Neural cell (in vitro differentiated cells): ENCODE data around the gene IL36B. TPM values are rescaled to one million over a fixed set of nuclear protein-coding genes. Genes with fewer than 3 reads are reported as not detected.

Source experiments
- H2AFZ ChIP-seq: fragments of 200-600, 300-800 bp; sonication (generic), shearing (Covaris generic); 2 replicates; pipeline ENCODE4 v1.6.0; 2014; ENCODE audit warnings: low read depth, mild to moderate bottlenecking, antibody characterized with exemption, low read length, moderate library complexity
- H3F3A ChIP-seq: fragments of 200-600 bp; shearing (Covaris generic); 2 replicates; pipeline ENCODE4 v1.6.1; 2016; ENCODE audit warnings: mild to moderate bottlenecking, moderate library complexity, mixed read lengths, antibody characterized with exemption, low read length; ENCODE audit not compliant: insufficient read depth, poor library complexity, severe bottlenecking
- H3K27ac ChIP-seq: fragments of 200-600, 300-800 bp; sonication (generic), shearing (Covaris generic); 2 replicates; pipeline ENCODE4 v1.5.1; 2014; ENCODE audit warnings: mild to moderate bottlenecking, low read length, moderate library complexity
- H3K27me3 ChIP-seq: fragments of 300-800, 200-600 bp; sonication (generic), shearing (Covaris generic); 2 replicates; pipeline ENCODE4 v1.6.0; 2014; ENCODE audit warnings: mild to moderate bottlenecking, low read depth, low read length, moderate library complexity; ENCODE audit not compliant: insufficient read depth
- H3K36me3 ChIP-seq: fragments of 300-800, 200-600 bp; sonication (generic), shearing (Covaris generic); 2 replicates; pipeline ENCODE4 v1.5.1; 2014; ENCODE audit warnings: mild to moderate bottlenecking, antibody characterized with exemption, low read length, moderate library complexity; ENCODE audit not compliant: insufficient read depth
- H3K4me2 ChIP-seq: fragments of 300-800, 200-600 bp; sonication (generic), shearing (Covaris generic); 2 replicates; pipeline ENCODE4 v1.6.0; 2014; ENCODE audit warnings: mild to moderate bottlenecking, low read length
- H3K4me3 ChIP-seq: fragments of 300-800, 200-600 bp; sonication (generic), shearing (Covaris generic); 2 replicates; pipeline ENCODE4 v1.5.1; 2014; ENCODE audit warnings: mild to moderate bottlenecking, low read length, moderate library complexity
- H3K79me2 ChIP-seq: fragments of 200-600 bp; shearing (Covaris generic); replicated peaks from 2 replicates; pipeline ENCODE4 v1.6.0; 2014; ENCODE audit warnings: mild to moderate bottlenecking, low read length, moderate library complexity; ENCODE audit not compliant: insufficient read depth
- H3K9ac ChIP-seq: fragments of 300-800, 200-600 bp; sonication (generic), shearing (Covaris generic); 2 replicates; pipeline ENCODE4 v1.6.1; 2016; ENCODE audit warnings: mild to moderate bottlenecking, low read length, mixed read lengths
- H3K9me2 ChIP-seq: fragments of 200-600 bp; shearing (Covaris generic); 2 replicates; pipeline ENCODE4 v1.6.1; 2016; ENCODE audit warnings: mild to moderate bottlenecking, low read length, mixed read lengths; ENCODE audit not compliant: insufficient read depth
- H3K9me3 ChIP-seq: fragments of 200-600, 300-800 bp; sonication (generic), shearing (Covaris generic); 2 replicates; pipeline ENCODE4 v1.6.1; 2016; ENCODE audit warnings: mild to moderate bottlenecking, mixed run types, low read length, moderate library complexity, mixed read lengths
- H4K20me1 ChIP-seq: fragments of 200-600 bp; shearing (Covaris generic); 2 replicates; pipeline ENCODE4 v1.6.1; 2016; ENCODE audit warnings: mild to moderate bottlenecking, mixed run types; ENCODE audit not compliant: insufficient read depth
- EP300 ChIP-seq: fragments of 450-650 bp; conservative IDR thresholded peaks from 2 replicates; pipeline ENCODE4 v1.6.1; 2014; ENCODE audit warnings: antibody characterized with exemption, mild to moderate bottlenecking, moderate library complexity; ENCODE audit not compliant: poor library complexity, severe bottlenecking
- EZH2 ChIP-seq: fragments of 200-600, 300-800 bp; shearing (Covaris generic), sonication (generic); IDR thresholded peaks from 2 replicates; pipeline ENCODE4 v1.6.1; 2014; ENCODE audit warnings: antibody characterized with exemption, low read length, borderline replicate concordance, mild to moderate bottlenecking; ENCODE audit not compliant: insufficient read depth, poor library complexity, severe bottlenecking
- MXI1 ChIP-seq: fragments of 450-650 bp; conservative IDR thresholded peaks from 2 replicates; pipeline ENCODE4 v1.6.1; 2014; ENCODE audit warnings: antibody characterized with exemption, mild to moderate bottlenecking; ENCODE audit not compliant: poor library complexity, severe bottlenecking
- POLR2AphosphoS5 ChIP-seq: IDR thresholded peaks from 2 replicates; pipeline ENCODE4 v1.6.1; 2012
- RAD21 ChIP-seq: fragments of 450-650 bp; conservative IDR thresholded peaks from 2 replicates; pipeline ENCODE4 v1.6.1; 2014; ENCODE audit warnings: antibody characterized with exemption, mild to moderate bottlenecking, moderate library complexity
- SMC3 ChIP-seq: fragments of 450-650 bp; conservative IDR thresholded peaks from 2 replicates; pipeline ENCODE4 v1.6.1; 2014; ENCODE audit warnings: antibody characterized with exemption, mild to moderate bottlenecking, moderate library complexity; ENCODE audit not compliant: poor library complexity
- TAF1 ChIP-seq: IDR thresholded peaks from 2 replicates; pipeline ENCODE4 v1.6.1; 2012; ENCODE audit warnings: low read depth
- polyA plus RNA-seq: library from polyadenylated mRNA; depleted of rRNA; stranded (reverse); fragments of >200 nt; gene quantifications from 2 replicates; pipeline ENCODE4 v1.2.3, GENCODE V29; 2014
- TF ChIP-seq, protein P1 (sequence below): IDR thresholded peaks from 2 replicates; pipeline ENCODE4 v1.6.1; 2012; ENCODE audit warnings: borderline replicate concordance
- TF ChIP-seq, protein P2 (sequence below): fragments of 450-650 bp; IDR thresholded peaks from 2 replicates; pipeline ENCODE4 v1.5.1; 2014; ENCODE audit warnings: antibody characterized with exemption, mild to moderate bottlenecking, moderate library complexity; ENCODE audit not compliant: poor library complexity, severe bottlenecking

The IL36B gene
- polyA plus RNA-seq, 1 donor from 2014 or later = not detected

DNA sequence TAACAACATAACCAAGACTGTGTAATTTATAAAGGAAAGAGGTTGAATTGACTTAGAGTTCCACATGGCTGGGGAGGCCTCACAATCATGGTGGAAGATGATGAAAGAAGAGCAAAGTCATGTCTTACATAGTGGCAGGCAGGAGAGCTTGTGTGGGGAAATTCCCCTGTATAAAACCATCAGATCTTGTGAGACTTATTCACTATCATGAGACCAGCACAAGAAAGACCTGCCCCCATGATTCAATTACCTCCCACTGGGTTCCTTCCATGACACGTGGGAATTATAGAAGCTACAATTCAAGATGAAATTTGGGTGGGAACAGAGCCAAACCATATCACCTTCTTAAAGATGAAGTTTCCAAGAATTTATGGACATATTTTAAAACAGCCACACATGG is 3.9 kb upstream of the IL36B start:
- Histone ChIP-seq H3K9me3 (peaks cover 5% of the 10 kb centered on the region), H3K27ac (no peak overlapping the region), H4K20me1 (no peaks in the 10 kb centered on the region), H3K4me2 (no peak overlapping the region), H3K9ac (no peak overlapping the region), H3K9me2 (no peaks in the 10 kb centered on the region), H3F3A (no peaks in the 10 kb centered on the region), H3K36me3 (no peaks in the 10 kb centered on the region), H3K79me2 (no peaks in the 10 kb centered on the region), H3K27me3 (no peaks in the 10 kb centered on the region), H2AFZ (no peak overlapping the region), H3K4me3 (no peak overlapping the region)
- TF ChIP-seq EZH2 = no peak
- TF ChIP-seq MXI1 = no peak
- TF ChIP-seq RAD21 = no peak
- no peak for TF ChIP-seq POLR2AphosphoS5
- TF ChIP-seq EP300 = no peak
- no peak for TF ChIP-seq SMC3
- TF ChIP-seq, protein P1, sequence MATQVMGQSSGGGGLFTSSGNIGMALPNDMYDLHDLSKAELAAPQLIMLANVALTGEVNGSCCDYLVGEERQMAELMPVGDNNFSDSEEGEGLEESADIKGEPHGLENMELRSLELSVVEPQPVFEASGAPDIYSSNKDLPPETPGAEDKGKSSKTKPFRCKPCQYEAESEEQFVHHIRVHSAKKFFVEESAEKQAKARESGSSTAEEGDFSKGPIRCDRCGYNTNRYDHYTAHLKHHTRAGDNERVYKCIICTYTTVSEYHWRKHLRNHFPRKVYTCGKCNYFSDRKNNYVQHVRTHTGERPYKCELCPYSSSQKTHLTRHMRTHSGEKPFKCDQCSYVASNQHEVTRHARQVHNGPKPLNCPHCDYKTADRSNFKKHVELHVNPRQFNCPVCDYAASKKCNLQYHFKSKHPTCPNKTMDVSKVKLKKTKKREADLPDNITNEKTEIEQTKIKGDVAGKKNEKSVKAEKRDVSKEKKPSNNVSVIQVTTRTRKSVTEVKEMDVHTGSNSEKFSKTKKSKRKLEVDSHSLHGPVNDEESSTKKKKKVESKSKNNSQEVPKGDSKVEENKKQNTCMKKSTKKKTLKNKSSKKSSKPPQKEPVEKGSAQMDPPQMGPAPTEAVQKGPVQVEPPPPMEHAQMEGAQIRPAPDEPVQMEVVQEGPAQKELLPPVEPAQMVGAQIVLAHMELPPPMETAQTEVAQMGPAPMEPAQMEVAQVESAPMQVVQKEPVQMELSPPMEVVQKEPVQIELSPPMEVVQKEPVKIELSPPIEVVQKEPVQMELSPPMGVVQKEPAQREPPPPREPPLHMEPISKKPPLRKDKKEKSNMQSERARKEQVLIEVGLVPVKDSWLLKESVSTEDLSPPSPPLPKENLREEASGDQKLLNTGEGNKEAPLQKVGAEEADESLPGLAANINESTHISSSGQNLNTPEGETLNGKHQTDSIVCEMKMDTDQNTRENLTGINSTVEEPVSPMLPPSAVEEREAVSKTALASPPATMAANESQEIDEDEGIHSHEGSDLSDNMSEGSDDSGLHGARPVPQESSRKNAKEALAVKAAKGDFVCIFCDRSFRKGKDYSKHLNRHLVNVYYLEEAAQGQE = no peak
- TF ChIP-seq, protein P2, sequence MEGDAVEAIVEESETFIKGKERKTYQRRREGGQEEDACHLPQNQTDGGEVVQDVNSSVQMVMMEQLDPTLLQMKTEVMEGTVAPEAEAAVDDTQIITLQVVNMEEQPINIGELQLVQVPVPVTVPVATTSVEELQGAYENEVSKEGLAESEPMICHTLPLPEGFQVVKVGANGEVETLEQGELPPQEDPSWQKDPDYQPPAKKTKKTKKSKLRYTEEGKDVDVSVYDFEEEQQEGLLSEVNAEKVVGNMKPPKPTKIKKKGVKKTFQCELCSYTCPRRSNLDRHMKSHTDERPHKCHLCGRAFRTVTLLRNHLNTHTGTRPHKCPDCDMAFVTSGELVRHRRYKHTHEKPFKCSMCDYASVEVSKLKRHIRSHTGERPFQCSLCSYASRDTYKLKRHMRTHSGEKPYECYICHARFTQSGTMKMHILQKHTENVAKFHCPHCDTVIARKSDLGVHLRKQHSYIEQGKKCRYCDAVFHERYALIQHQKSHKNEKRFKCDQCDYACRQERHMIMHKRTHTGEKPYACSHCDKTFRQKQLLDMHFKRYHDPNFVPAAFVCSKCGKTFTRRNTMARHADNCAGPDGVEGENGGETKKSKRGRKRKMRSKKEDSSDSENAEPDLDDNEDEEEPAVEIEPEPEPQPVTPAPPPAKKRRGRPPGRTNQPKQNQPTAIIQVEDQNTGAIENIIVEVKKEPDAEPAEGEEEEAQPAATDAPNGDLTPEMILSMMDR = no peak
- TF ChIP-seq TAF1 = no peak

DNA sequence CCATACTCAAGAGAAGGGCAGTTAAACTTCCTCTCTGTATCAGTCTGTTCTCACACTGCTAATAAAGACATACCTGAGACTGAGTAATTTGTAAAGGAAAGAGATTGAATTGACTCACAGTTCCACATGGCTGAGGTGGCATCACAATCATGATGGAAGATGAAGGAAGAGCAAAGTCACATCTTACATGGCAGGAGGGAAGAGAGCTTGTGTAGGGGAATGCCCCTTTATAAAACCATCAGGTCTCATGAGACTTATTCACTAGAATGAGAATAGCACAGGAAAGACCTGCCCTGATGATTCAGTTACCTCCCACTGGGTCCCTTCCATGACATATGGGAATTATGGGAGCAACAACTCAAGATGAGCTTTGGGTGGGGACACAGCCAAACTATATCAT is 1.4 kb upstream of the IL36B start:
- H3K79me2 ChIP-seq = no peaks in the 10 kb centered on the region
- H3K4me2 ChIP-seq = no peak overlapping the region
- no peak overlapping the region for H3K27ac ChIP-seq
- TF ChIP-seq POLR2AphosphoS5 (no peak), EZH2 (no peak), TAF1 (no peak), SMC3 (no peak), RAD21 (no peak), EP300 (no peak), MXI1 (no peak)
- TF ChIP-seq, protein P1 = no peak
- TF ChIP-seq, protein P2 = no peak
- no peaks in the 10 kb centered on the region for H3K36me3 ChIP-seq
- no peak overlapping the region for H3K4me3 ChIP-seq
- no peaks in the 10 kb centered on the region for H4K20me1 ChIP-seq
- peaks cover 5% of the 10 kb centered on the region for H3K9me3 ChIP-seq
- no peaks in the 10 kb centered on the region for H3K27me3 ChIP-seq
- no peaks in the 10 kb centered on the region for H3K9me2 ChIP-seq
- no peak overlapping the region for H3K9ac ChIP-seq
- no peaks in the 10 kb centered on the region for H3F3A ChIP-seq
- no peak overlapping the region for H2AFZ ChIP-seq
